GM21717 (cell line): ENCODE data around the gene GALNT13.

Experiments
- ATAC-seq: cut with Tn5 transposase; IDR thresholded peaks from one replicate; pipeline ENCODE4 v1.9.1; 2021; ENCODE audit warnings: mild to moderate bottlenecking, moderate library complexity; ENCODE audit not compliant: unreplicated experiment

Gene GALNT13

GRCh38 chr2:153871231-153872221 is at the start of gene GALNT13:
GALNT13 (plus strand) TSS chr2:153871922.
- no peak for ATAC-seq

GRCh38 chr2:153823880-153824279 is 47.8 kb upstream of the GALNT13 start:
- ATAC-seq = no peak

GRCh38 chr2:153828335-153828734 is 43.4 kb upstream of the GALNT13 start:
- ATAC-seq = no peak

GRCh38 chr2:153834662-153835061 is 37.1 kb upstream of the GALNT13 start:
- no peak for ATAC-seq

- ATAC-seq = no peak
These were observed 13.5 kb upstream of the GALNT13 start for GRCh38 chr2:153858250-153858649.

GRCh38 chr2:153864022-153864421 is 7.7 kb upstream of the GALNT13 start:
- ATAC-seq = no peak

- ATAC-seq = no peak
These were observed 5.1 kb upstream of the GALNT13 start for GRCh38 chr2:153866595-153866994.

- no peak for ATAC-seq
These were observed 1.4 kb upstream of the GALNT13 start for GRCh38 chr2:153870308-153870707.

GRCh38 chr2:153872311-153873051 is 759 bp downstream of the GALNT13 start:
- ATAC-seq = no peak

- no peak for ATAC-seq
These were observed 1.6 kb downstream of the GALNT13 start for GRCh38 chr2:153873052-153874048.

- ATAC-seq = no peak
These were observed 4.2 kb downstream of the GALNT13 start for GRCh38 chr2:153875801-153876466.

- no peak for ATAC-seq
These were observed 9.2 kb downstream of the GALNT13 start for GRCh38 chr2:153880926-153881325.

- ATAC-seq = no peak
These were observed 15.1 kb downstream of the GALNT13 start for GRCh38 chr2:153886833-153887232.

GRCh38 chr2:153890576-153890975 is 18.9 kb downstream of the GALNT13 start:
- ATAC-seq = no peak

GRCh38 chr2:153891051-153891450 is 19.3 kb downstream of the GALNT13 start:
- ATAC-seq = no peak

GRCh38 chr2:153912798-153913396 is 41.2 kb downstream of the GALNT13 start:
- ATAC-seq = no peak

- ATAC-seq = no peak
These were observed 45.8 kb downstream of the GALNT13 start for GRCh38 chr2:153917570-153917969.

- ATAC-seq = no peak
These were observed 63.8 kb downstream of the GALNT13 start for GRCh38 chr2:153935511-153935910.

GRCh38 chr2:153939124-153939796 is 67.5 kb downstream of the GALNT13 start:
- peak; percentile 75 for ATAC-seq
